ENCODE data around the gene COL25A1. TPM values are rescaled to one million over a fixed set of nuclear protein-coding genes. Genes with fewer than 3 reads are reported as not detected.

Gene COL25A1
- total and polyA plus RNA-seq, 2 experiments from 2014 or later, result 0.28 to 1.9 TPM

DNA sequence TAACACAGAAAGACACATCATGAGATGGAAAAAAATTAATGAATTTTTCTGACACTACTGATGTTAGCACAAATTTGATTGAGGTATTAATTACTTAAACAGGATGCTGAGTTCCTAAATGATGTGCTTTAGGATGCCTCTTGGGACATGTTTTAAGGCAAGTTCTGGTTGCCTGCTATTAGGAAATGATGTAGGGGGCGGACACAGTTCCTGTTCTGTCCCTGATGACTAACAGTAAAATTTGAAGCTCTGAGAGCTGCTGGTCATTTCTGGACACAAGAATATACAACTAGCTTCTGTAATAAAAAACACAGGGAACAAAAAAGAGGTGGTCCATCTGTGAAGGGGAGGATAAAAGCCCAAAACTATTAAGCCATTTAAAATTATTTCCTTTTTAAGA lies 376.4 kb downstream of the COL25A1 start:
- H3K4me3 ChIP-seq, result no peak overlapping the region
- H4K20me1 ChIP-seq (ENCODE audit: insufficient read depth, poor library complexity, severe bottlenecking), result no peaks in the 10 kb centered on the region
- TF ChIP-seq, protein P1, sequence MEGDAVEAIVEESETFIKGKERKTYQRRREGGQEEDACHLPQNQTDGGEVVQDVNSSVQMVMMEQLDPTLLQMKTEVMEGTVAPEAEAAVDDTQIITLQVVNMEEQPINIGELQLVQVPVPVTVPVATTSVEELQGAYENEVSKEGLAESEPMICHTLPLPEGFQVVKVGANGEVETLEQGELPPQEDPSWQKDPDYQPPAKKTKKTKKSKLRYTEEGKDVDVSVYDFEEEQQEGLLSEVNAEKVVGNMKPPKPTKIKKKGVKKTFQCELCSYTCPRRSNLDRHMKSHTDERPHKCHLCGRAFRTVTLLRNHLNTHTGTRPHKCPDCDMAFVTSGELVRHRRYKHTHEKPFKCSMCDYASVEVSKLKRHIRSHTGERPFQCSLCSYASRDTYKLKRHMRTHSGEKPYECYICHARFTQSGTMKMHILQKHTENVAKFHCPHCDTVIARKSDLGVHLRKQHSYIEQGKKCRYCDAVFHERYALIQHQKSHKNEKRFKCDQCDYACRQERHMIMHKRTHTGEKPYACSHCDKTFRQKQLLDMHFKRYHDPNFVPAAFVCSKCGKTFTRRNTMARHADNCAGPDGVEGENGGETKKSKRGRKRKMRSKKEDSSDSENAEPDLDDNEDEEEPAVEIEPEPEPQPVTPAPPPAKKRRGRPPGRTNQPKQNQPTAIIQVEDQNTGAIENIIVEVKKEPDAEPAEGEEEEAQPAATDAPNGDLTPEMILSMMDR (IDR thresholded peaks at IDR 0.05; ENCODE audit: poor library complexity), result no peak
- no peak for TF ChIP-seq EZH2phosphoT487 (IDR thresholded peaks at IDR 0.05; ENCODE audit: low read depth, severe bottlenecking, unreplicated experiment)
- TF ChIP-seq EZH2 (IDR thresholded peaks at IDR 0.05; ENCODE audit: borderline replicate concordance), result no peak
- no peak overlapping the region for H3K4me2 ChIP-seq
- H3K9me2 ChIP-seq (replicated peaks; ENCODE audit: insufficient read depth), result no peaks in the 10 kb centered on the region
- no peak overlapping the region for H2AFZ ChIP-seq
- H3K79me2 ChIP-seq, result no peaks in the 10 kb centered on the region
- no peak for DNase-seq (ENCODE audit: low spot score)
- no peaks in the 10 kb centered on the region for H3K4me1 ChIP-seq (ENCODE audit: insufficient read depth)
- no peaks in the 10 kb centered on the region for H3K36me3 ChIP-seq (replicated peaks; ENCODE audit: insufficient read depth, low read depth)
- H3K9me3 ChIP-seq (ENCODE audit: low read depth), result no peaks in the 10 kb centered on the region
- 79% methylated on average over 1 of the region's 1 CpG for WGBS (ENCODE audit: low lambda C conversion rate, missing lambda C conversion rate)
- H3K27me3 ChIP-seq, result no peaks in the 10 kb centered on the region
- peak overlapping the region; percentile 15 for H3K27ac ChIP-seq

DNA sequence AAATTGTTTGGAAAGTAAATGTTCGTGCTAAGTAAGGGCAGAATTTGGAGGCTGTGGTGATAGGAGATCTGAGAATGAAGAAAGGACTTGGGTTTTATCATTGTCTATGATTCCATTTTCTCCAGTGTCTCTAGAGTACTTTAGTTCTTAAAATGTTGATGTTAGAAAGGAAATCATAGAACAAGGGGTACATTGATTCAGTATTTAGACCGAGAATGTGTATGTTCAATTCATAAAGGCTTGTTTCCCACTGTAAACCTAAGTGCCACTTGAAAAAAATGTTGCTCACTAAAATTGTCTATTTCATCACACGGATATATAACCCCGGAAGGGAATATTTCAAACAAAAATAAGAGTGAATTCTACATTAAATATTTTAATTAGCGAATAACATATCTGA lies 380.3 kb downstream of the COL25A1 start:
- Histone ChIP-seq H3K4me1 (ENCODE audit: insufficient read depth) (no peaks in the 10 kb centered on the region), H3K9me3 (ENCODE audit: low read depth) (no peaks in the 10 kb centered on the region), H3K4me2 (no peak overlapping the region), H3K36me3 (replicated peaks; ENCODE audit: insufficient read depth, low read depth) (no peaks in the 10 kb centered on the region), H3K79me2 (no peaks in the 10 kb centered on the region), H3K27ac (no peak overlapping the region), H4K20me1 (ENCODE audit: insufficient read depth, poor library complexity, severe bottlenecking) (no peaks in the 10 kb centered on the region), H3K27me3 (no peaks in the 10 kb centered on the region), H3K4me3 (no peak overlapping the region), H2AFZ (no peak overlapping the region), H3K9me2 (replicated peaks; ENCODE audit: insufficient read depth) (no peaks in the 10 kb centered on the region)
- 89% methylated on average over 5 of the region's 5 CpGs for WGBS (ENCODE audit: low lambda C conversion rate, missing lambda C conversion rate)
- TF ChIP-seq, protein P1 (IDR thresholded peaks at IDR 0.05; ENCODE audit: poor library complexity), result no peak
- TF ChIP-seq EZH2phosphoT487 (IDR thresholded peaks at IDR 0.05; ENCODE audit: low read depth, severe bottlenecking, unreplicated experiment) (no peak), EZH2 (IDR thresholded peaks at IDR 0.05; ENCODE audit: borderline replicate concordance) (no peak)
- no peak for DNase-seq (ENCODE audit: low spot score)

DNA sequence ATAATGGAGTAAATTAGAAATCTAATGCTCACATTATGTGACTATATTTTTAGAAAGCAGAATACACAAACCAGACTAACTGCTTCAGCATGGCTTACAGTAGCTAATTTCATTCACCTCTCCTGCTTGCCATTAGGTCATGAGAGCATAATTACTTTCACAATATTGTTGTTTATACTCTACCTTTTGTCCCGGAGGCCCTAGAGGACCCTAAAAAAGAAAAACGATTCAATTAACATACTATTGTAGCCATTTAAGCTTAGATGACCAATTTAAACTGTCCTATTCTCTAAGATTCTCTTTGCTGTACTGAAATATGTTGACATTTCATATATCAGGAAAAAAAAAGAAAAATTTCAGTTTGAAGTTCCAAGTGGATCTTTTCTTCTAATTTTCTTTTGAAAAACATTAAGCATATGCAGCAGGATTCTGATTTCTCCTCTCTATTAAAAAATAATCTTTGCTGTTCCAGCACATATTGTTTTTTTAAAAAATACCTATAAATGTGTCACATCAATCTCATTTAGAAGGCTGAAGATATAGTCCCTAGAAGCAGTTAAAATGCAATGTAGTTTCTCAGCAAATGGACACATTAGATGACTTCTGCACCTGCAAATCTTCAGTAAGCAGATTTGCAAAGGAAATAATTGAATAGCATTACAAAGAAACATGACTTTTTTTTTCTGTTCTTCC lies 381.9 kb downstream of the COL25A1 start:
- TF ChIP-seq EZH2 (IDR thresholded peaks at IDR 0.05; ENCODE audit: borderline replicate concordance) (no peak), EZH2phosphoT487 (IDR thresholded peaks at IDR 0.05; ENCODE audit: low read depth, severe bottlenecking, unreplicated experiment) (no peak)
- TF ChIP-seq, protein P1 (IDR thresholded peaks at IDR 0.05; ENCODE audit: poor library complexity), result no peak
- Histone ChIP-seq H4K20me1 (ENCODE audit: insufficient read depth, poor library complexity, severe bottlenecking) (no peaks in the 10 kb centered on the region), H2AFZ (no peak overlapping the region), H3K9me3 (ENCODE audit: low read depth) (no peaks in the 10 kb centered on the region), H3K27ac (no peak overlapping the region), H3K4me1 (ENCODE audit: insufficient read depth) (no peaks in the 10 kb centered on the region), H3K79me2 (no peaks in the 10 kb centered on the region), H3K4me3 (no peak overlapping the region), H3K36me3 (replicated peaks; ENCODE audit: insufficient read depth, low read depth) (no peaks in the 10 kb centered on the region), H3K4me2 (no peak overlapping the region), H3K9me2 (replicated peaks; ENCODE audit: insufficient read depth) (no peaks in the 10 kb centered on the region), H3K27me3 (no peaks in the 10 kb centered on the region)
- DNase-seq (ENCODE audit: low spot score), result no peak
- 57% methylated on average over 2 of the region's 2 CpGs for WGBS (ENCODE audit: low lambda C conversion rate, missing lambda C conversion rate)

All from hepatocyte (in vitro differentiated cells).